SU-DHL-6 (cell line): Measurements from ENCODE around the gene SKIC8.

ENCODE experiments used
- H2AFZ ChIP-seq: fragments of 200-600 bp; sonication (generic); 2 replicates; pipeline ENCODE4 v1.6.1; 2014; ENCODE audit warnings: low read depth, mild to moderate bottlenecking, moderate library complexity, mixed read lengths, antibody characterized with exemption, low read length; ENCODE audit not compliant: severe bottlenecking
- H3F3A ChIP-seq: fragments of 200-600 bp; shearing (Covaris generic); 2 replicates; pipeline ENCODE4 v1.6.0; 2016; ENCODE audit warnings: antibody characterized with exemption, mild to moderate bottlenecking; ENCODE audit not compliant: insufficient read depth
- H3K27ac ChIP-seq: fragments of 200-600 bp; sonication (generic); 2 replicates; pipeline ENCODE4 v1.5.1; 2016; ENCODE audit warnings: low read depth, mild to moderate bottlenecking, low read length, moderate library complexity, mixed read lengths
- H3K27me3 ChIP-seq: fragments of 200-600 bp; sonication (generic), shearing (Covaris generic); 2 replicates; pipeline ENCODE4 v1.6.0; 2014; ENCODE audit warnings: mild to moderate bottlenecking, low read length
- H3K36me3 ChIP-seq: fragments of 200-600 bp; sonication (generic); 2 replicates; pipeline ENCODE4 v1.6.1; 2014; ENCODE audit warnings: mild to moderate bottlenecking, low read length, mixed read lengths
- H3K4me2 ChIP-seq: fragments of 300-600, 200-600 bp; shearing (Covaris generic), sonication (generic); 2 replicates; pipeline ENCODE4 v1.6.0; 2014; ENCODE audit warnings: low read length, low read depth, mild to moderate bottlenecking; ENCODE audit not compliant: poor library complexity, severe bottlenecking
- H3K4me3 ChIP-seq: fragments of 200-600 bp; sonication (generic); 2 replicates; pipeline ENCODE4 v1.5.1; 2014; ENCODE audit warnings: antibody characterized with exemption, low read length, mild to moderate bottlenecking, mixed read lengths; ENCODE audit not compliant: insufficient read depth, poor library complexity, severe bottlenecking
- H3K79me2 ChIP-seq: fragments of 200-600 bp; sonication (generic); 2 replicates; pipeline ENCODE4 v1.6.1; 2014; ENCODE audit warnings: mild to moderate bottlenecking, low read length, moderate library complexity; ENCODE audit not compliant: insufficient read depth
- H3K9ac ChIP-seq: fragments of 200-600 bp; sonication (generic); 2 replicates; pipeline ENCODE4 v1.7.0; 2014; ENCODE audit warnings: mild to moderate bottlenecking, low read length
- H3K9me2 ChIP-seq: fragments of 200-600 bp; sonication (generic); replicated peaks from 2 replicates; pipeline ENCODE4 v1.6.1; 2014; ENCODE audit warnings: low read length; ENCODE audit not compliant: insufficient read depth
- H3K9me3 ChIP-seq: fragments of 200-600 bp; sonication (generic); 2 replicates; pipeline ENCODE4 v1.6.1; 2014; ENCODE audit warnings: low read length, mixed read lengths; ENCODE audit not compliant: insufficient read depth
- H4K20me1 ChIP-seq: fragments of 200-600 bp; sonication (generic); 2 replicates; pipeline ENCODE4 v1.6.1; 2014; ENCODE audit warnings: low read depth, mild to moderate bottlenecking, antibody characterized with exemption, low read length, moderate library complexity, mixed read lengths
- CTCF ChIP-seq: fragments of 200-600 bp; sonication (generic); IDR thresholded peaks from one replicate; pipeline ENCODE4 v1.5.1; 2017; ENCODE audit warnings: antibody characterized with exemption, mild to moderate bottlenecking, low read length, moderate library complexity; ENCODE audit not compliant: insufficient read depth, poor library complexity, severe bottlenecking
- EZH2phosphoT487 ChIP-seq: fragments of 200-600 bp; sonication (generic), shearing (Covaris generic); conservative IDR thresholded peaks from 2 replicates; pipeline ENCODE4 v1.6.1; 2018; ENCODE audit warnings: mild to moderate bottlenecking, antibody characterized with exemption, low read length, moderate library complexity, mixed read lengths

The SKIC8 gene

GRCh38 chr15:78255421-78256043 lies 43.9 kb downstream of the SKIC8 start:
- no peaks in the 10 kb centered on the region for H3K9me3 ChIP-seq
- H3F3A ChIP-seq: no peaks in the 10 kb centered on the region
- no peak overlapping the region for H3K27ac ChIP-seq
- no peaks in the 10 kb centered on the region for H3K79me2 ChIP-seq
- H3K4me2 ChIP-seq: no peak overlapping the region
- no peak overlapping the region for H3K9ac ChIP-seq
- no peaks in the 10 kb centered on the region for H3K27me3 ChIP-seq
- TF ChIP-seq EZH2phosphoT487 (no peak), CTCF (no peak)
- H3K36me3 ChIP-seq: no peaks in the 10 kb centered on the region
- no peaks in the 10 kb centered on the region for H3K9me2 ChIP-seq
- H4K20me1 ChIP-seq: no peaks in the 10 kb centered on the region
- H3K4me3 ChIP-seq: no peak overlapping the region
- H2AFZ ChIP-seq: no peak overlapping the region

GRCh38 chr15:78251136-78251535 lies 48.3 kb downstream of the SKIC8 start:
- H3K9me3 ChIP-seq: no peaks in the 10 kb centered on the region
- H3K27me3 ChIP-seq: no peaks in the 10 kb centered on the region
- H3K9ac ChIP-seq: no peak overlapping the region
- no peaks in the 10 kb centered on the region for H3F3A ChIP-seq
- no peak overlapping the region for H3K4me2 ChIP-seq
- no peaks in the 10 kb centered on the region for H3K79me2 ChIP-seq
- TF ChIP-seq EZH2phosphoT487: no peak
- no peak for TF ChIP-seq CTCF
- H4K20me1 ChIP-seq: no peaks in the 10 kb centered on the region
- no peaks in the 10 kb centered on the region for H3K9me2 ChIP-seq
- no peaks in the 10 kb centered on the region for H3K36me3 ChIP-seq
- H3K27ac ChIP-seq: no peak overlapping the region
- H3K4me3 ChIP-seq: no peak overlapping the region
- H2AFZ ChIP-seq: no peak overlapping the region

GRCh38 chr15:78249131-78249530 lies 50.3 kb downstream of the SKIC8 start:
- Histone ChIP-seq H3K36me3 (no peaks in the 10 kb centered on the region), H3K9ac (no peak overlapping the region), H4K20me1 (no peaks in the 10 kb centered on the region), H3K9me3 (no peaks in the 10 kb centered on the region), H3K27ac (no peak overlapping the region), H3K4me2 (no peak overlapping the region), H3K79me2 (no peaks in the 10 kb centered on the region), H3K27me3 (no peaks in the 10 kb centered on the region), H2AFZ (no peak overlapping the region), H3K9me2 (no peaks in the 10 kb centered on the region), H3K4me3 (no peak overlapping the region), H3F3A (no peaks in the 10 kb centered on the region)
- TF ChIP-seq CTCF (no peak), EZH2phosphoT487 (no peak)
